BJ (cell line): ENCODE measurements around the gene P2RX2. TPM values are rescaled to one million over a fixed set of nuclear protein-coding genes. Genes with fewer than 3 reads are reported as not detected.

Source experiments
- CTCF ChIA-PET: fragments of 350-600 bp; formaldehyde crosslinking; extraction: SDS; loops from one replicate; lab custom pipeline; 2021; ENCODE audit warnings: antibody characterized with exemption, inconsistent platforms; lab: Yijun Ruan, JAX
- POLR2A ChIA-PET: fragments of 300-600 bp; sonication (Branson Sonifier 250); formaldehyde crosslinking; extraction: SDS; loops from one replicate; lab custom pipeline; 2021; ENCODE audit warnings: antibody characterized with exemption; lab: Charles Lee
- DNase-seq: peaks from one replicate; pipeline ENCODE4 v3.0.0-alpha.2; 2011; ENCODE audit warnings: low read depth
- H3K27me3 ChIP-seq: 2 replicates; pipeline ENCODE4 v1.6.0; 2011; ENCODE audit warnings: low read length; ENCODE audit not compliant: control insufficient read depth, insufficient read depth
- H3K36me3 ChIP-seq: 2 replicates; pipeline ENCODE4 v1.5.1; 2011; ENCODE audit warnings: low read length; ENCODE audit not compliant: control insufficient read depth, insufficient read depth
- H3K4me3 ChIP-seq: 2 replicates; pipeline ENCODE4 v1.5.1; 2011; ENCODE audit warnings: low read depth, mild to moderate bottlenecking, control low read depth, low read length
- CTCF ChIP-seq: IDR thresholded peaks from 2 replicates; pipeline ENCODE4 v1.5.1; 2011; ENCODE audit warnings: low read depth, mild to moderate bottlenecking, control low read depth, inconsistent platforms, low read length, moderate library complexity; ENCODE audit not compliant: insufficient read depth
- polyA plus RNA-seq: library from polyadenylated mRNA; depleted of rRNA; stranded (reverse); fragments of >200 nt; gene quantifications from 2 replicates; pipeline ENCODE4 v1.2.3, GENCODE V29; 2011

The P2RX2 gene
- polyA plus RNA-seq, 1 experiment = not detected

GRCh38 chr12:132600048-132601032 is 18.2 kb upstream of the P2RX2 start:
- ChIA-PET CTCF (interaction anchor here (0.9 to 6.0 kb wide), 7 partner anchors 10 to 186 kb away, joined by 3 to 42 read pairs (median 7); partner anchors contain the start of genes LRCOL1 and P2RX2), POLR2A (no interaction called here)
- DNase-seq = no peak
- peaks cover 23% of the 10 kb centered on the region for H3K27me3 ChIP-seq
- peak overlapping the region; percentile 43 for H3K4me3 ChIP-seq
- peak; percentile 84 for TF ChIP-seq CTCF
- H3K36me3 ChIP-seq = no peaks in the 10 kb centered on the region

DNA sequence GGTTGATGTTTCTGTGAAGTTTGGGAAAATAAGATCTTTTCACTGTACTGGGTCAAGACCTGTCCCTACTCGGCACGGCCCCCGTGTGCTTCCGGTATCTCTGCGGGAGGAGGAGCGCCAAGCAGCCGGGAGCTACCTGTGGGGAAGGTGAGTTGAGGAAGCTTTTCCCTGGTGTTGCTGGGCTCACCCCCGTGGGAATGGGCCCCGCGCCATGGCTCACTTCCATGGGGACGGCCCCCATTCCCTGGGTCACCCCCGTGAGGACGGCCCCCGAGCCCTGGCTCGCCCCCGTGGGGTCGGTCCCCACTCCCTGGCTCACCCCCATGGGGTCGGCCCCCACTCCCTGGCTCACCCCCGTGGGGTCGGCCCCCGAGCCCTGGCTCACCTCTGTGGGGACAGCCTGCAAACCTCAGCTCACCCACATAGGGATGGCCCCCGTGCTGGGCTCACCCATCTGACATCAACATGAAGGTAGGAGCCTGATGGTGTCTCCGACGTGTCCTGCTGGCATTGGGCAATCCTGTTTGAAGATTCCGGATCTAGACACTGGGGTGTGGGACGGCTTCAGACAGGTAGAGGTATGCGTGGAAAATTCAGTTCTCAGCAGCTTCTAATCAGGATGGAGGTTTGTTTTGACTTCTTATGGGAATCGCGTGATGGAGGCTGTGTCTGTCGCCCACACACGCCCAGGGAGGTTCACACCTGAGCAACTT is 17.2 kb upstream of the P2RX2 start:
- no peak for TF ChIP-seq CTCF
- Histone ChIP-seq H3K4me3 (no peak overlapping the region), H3K36me3 (no peaks in the 10 kb centered on the region), H3K27me3 (peaks cover 25% of the 10 kb centered on the region)
- CTCF ChIA-PET = interaction anchor here (0.9 to 6.0 kb wide), 5 partner anchors 9 to 42 kb away, joined by 3 to 42 read pairs (median 11); partner anchors contain the start of genes LRCOL1 and P2RX2
- POLR2A ChIA-PET = no interaction called here
- DNase-seq = no peak

- Histone ChIP-seq H3K36me3 (no peaks in the 10 kb centered on the region), H3K4me3 (no peak overlapping the region), H3K27me3 (peaks cover 28% of the 10 kb centered on the region)
- TF ChIP-seq CTCF = no peak
- DNase-seq = no peak
- POLR2A ChIA-PET = no interaction called here
- CTCF ChIA-PET = interaction anchor here (6.0 kb wide), 1 partner anchor 12 kb away, joined by 42 read pairs; no protein-coding TSS in a partner anchor
Observed at GRCh38 chr12:132602572-132603239, 15.9 kb upstream of the P2RX2 start.

GRCh38 chr12:132603240-132604150 is 15.1 kb upstream of the P2RX2 start:
- DNase-seq = no peak
- ChIA-PET POLR2A (no interaction called here), CTCF (interaction anchor here (1.3 to 6.0 kb wide), 2 partner anchors 12 to 14 kb away, joined by 3 to 42 read pairs; no protein-coding TSS in a partner anchor)
- Histone ChIP-seq H3K36me3 (no peaks in the 10 kb centered on the region), H3K27me3 (peaks cover 31% of the 10 kb centered on the region), H3K4me3 (no peak overlapping the region)
- TF ChIP-seq CTCF = no peak
